SK-N-SH treated with all-trans-retinoic acid at 6 μM for 48 hours (cell line): ENCODE measurements around the gene RAB11FIP4.

Experiments
- ATAC-seq: fragments of 200-7000 bp; cut with Tn5 transposase; 3 replicates; pipeline ENCODE4 v1.9.1; 2020; ENCODE audit warnings: mild to moderate bottlenecking, moderate library complexity
- BACH2 ChIP-seq: fragments of 250-450 bp; sonication (Bioruptor Pico); IDR thresholded peaks from 2 replicates; pipeline ENCODE4 v1.9.0; 2021; ENCODE audit warnings: mild to moderate bottlenecking, borderline replicate concordance
- CSDC2 ChIP-seq: fragments of 250-450 bp; sonication (Bioruptor Pico); IDR thresholded peaks from 2 replicates; pipeline ENCODE4 v1.5.0; 2020; ENCODE audit warnings: mild to moderate bottlenecking, moderate library complexity
- CSRNP3 ChIP-seq: fragments of 250-450 bp; sonication (Bioruptor Pico); IDR thresholded peaks from 2 replicates; pipeline ENCODE4 v1.5.1; 2021; ENCODE audit warnings: mild to moderate bottlenecking, moderate library complexity
- ESRRG ChIP-seq: fragments of 250-450 bp; sonication (Bioruptor Pico); IDR thresholded peaks from 2 replicates; pipeline ENCODE4 v1.6.1; 2021; ENCODE audit warnings: mild to moderate bottlenecking
- GLIS3 ChIP-seq: fragments of 250-450 bp; sonication (Bioruptor Pico); IDR thresholded peaks from 2 replicates; pipeline ENCODE4 v1.5.0; 2020; ENCODE audit warnings: mild to moderate bottlenecking, moderate library complexity
- ISL1 ChIP-seq: fragments of 250-450 bp; sonication (Bioruptor Pico); IDR thresholded peaks from 2 replicates; pipeline ENCODE4 v2.1.2; 2022; ENCODE audit warnings: mild to moderate bottlenecking, moderate library complexity
- OSR1 ChIP-seq: fragments of 250-450 bp; sonication (Bioruptor Pico); IDR thresholded peaks from 2 replicates; pipeline ENCODE4 v1.8.0; 2022; ENCODE audit warnings: moderate library complexity, mild to moderate bottlenecking, inconsistent platforms
- PATZ1 ChIP-seq: fragments of 250-450 bp; sonication (Bioruptor Pico); IDR thresholded peaks from 2 replicates; pipeline ENCODE4 v1.8.0; 2020; ENCODE audit warnings: mild to moderate bottlenecking, moderate library complexity, borderline replicate concordance
- PPARA ChIP-seq: fragments of 250-450 bp; sonication (Bioruptor Pico); IDR thresholded peaks from 2 replicates; pipeline ENCODE4 v1.5.0; 2020; ENCODE audit warnings: mild to moderate bottlenecking, borderline replicate concordance
- RARB ChIP-seq: fragments of 250-450 bp; sonication (Bioruptor Pico); IDR thresholded peaks from 2 replicates; pipeline ENCODE4 v1.8.0; 2021; ENCODE audit warnings: mild to moderate bottlenecking, moderate library complexity
- TCF4 ChIP-seq: fragments of 250-450 bp; sonication (Bioruptor Pico); IDR thresholded peaks from 2 replicates; pipeline ENCODE4 v1.8.0; 2021; ENCODE audit warnings: mild to moderate bottlenecking, moderate library complexity, borderline replicate concordance
- ZC3H10 ChIP-seq: fragments of 250-450 bp; sonication (Bioruptor Pico); IDR thresholded peaks from 2 replicates; pipeline ENCODE4 v1.5.1; 2021; ENCODE audit warnings: mild to moderate bottlenecking, moderate library complexity
- ZFP3 ChIP-seq: fragments of 250-450 bp; sonication (Bioruptor Pico); IDR thresholded peaks from 2 replicates; pipeline ENCODE4 v1.5.0; 2020; ENCODE audit warnings: mild to moderate bottlenecking, moderate library complexity
- ZFP30 ChIP-seq: fragments of 450-650 bp; formaldehyde crosslinking; IDR thresholded peaks from 2 replicates; pipeline ENCODE4 v1.5.0; 2022; ENCODE audit warnings: mild to moderate bottlenecking, moderate library complexity
- ZNF70 ChIP-seq: fragments of 450-650 bp; formaldehyde crosslinking; IDR thresholded peaks from 2 replicates; pipeline ENCODE4 v1.5.0; 2020; ENCODE audit warnings: mild to moderate bottlenecking, moderate library complexity
- ZNF8 ChIP-seq: fragments of 450-650 bp; formaldehyde crosslinking; IDR thresholded peaks from 2 replicates; pipeline ENCODE4 v1.5.0; 2020; ENCODE audit warnings: mild to moderate bottlenecking, moderate library complexity
- TF ChIP-seq, protein P1 (sequence below): fragments of 250-450 bp; sonication (Bioruptor Pico); IDR thresholded peaks from 2 replicates; pipeline ENCODE4 v1.5.0; 2020; ENCODE audit warnings: mild to moderate bottlenecking, moderate library complexity
- TF ChIP-seq, protein P2 (sequence below): fragments of 250-450 bp; sonication (Bioruptor Pico); IDR thresholded peaks from 2 replicates; pipeline ENCODE4 v1.8.0; 2021; ENCODE audit warnings: low read depth, mild to moderate bottlenecking, moderate library complexity, borderline replicate concordance

Gene RAB11FIP4

GRCh38 chr17:31491376-31492131, 100.1 kb downstream of the RAB11FIP4 start:
- ATAC-seq: no peak
- TF ChIP-seq ZC3H10 (CRISPR knock-in tag) (no peak), ZNF70 (CRISPR knock-in tag) (no peak), PPARA (CRISPR knock-in tag) (no peak), ZFP30 (no peak), ZFP3 (CRISPR knock-in tag) (no peak), OSR1 (CRISPR knock-in tag) (no peak), CSDC2 (CRISPR knock-in tag) (no peak), ISL1 (no peak)
- TF ChIP-seq, protein P1, sequence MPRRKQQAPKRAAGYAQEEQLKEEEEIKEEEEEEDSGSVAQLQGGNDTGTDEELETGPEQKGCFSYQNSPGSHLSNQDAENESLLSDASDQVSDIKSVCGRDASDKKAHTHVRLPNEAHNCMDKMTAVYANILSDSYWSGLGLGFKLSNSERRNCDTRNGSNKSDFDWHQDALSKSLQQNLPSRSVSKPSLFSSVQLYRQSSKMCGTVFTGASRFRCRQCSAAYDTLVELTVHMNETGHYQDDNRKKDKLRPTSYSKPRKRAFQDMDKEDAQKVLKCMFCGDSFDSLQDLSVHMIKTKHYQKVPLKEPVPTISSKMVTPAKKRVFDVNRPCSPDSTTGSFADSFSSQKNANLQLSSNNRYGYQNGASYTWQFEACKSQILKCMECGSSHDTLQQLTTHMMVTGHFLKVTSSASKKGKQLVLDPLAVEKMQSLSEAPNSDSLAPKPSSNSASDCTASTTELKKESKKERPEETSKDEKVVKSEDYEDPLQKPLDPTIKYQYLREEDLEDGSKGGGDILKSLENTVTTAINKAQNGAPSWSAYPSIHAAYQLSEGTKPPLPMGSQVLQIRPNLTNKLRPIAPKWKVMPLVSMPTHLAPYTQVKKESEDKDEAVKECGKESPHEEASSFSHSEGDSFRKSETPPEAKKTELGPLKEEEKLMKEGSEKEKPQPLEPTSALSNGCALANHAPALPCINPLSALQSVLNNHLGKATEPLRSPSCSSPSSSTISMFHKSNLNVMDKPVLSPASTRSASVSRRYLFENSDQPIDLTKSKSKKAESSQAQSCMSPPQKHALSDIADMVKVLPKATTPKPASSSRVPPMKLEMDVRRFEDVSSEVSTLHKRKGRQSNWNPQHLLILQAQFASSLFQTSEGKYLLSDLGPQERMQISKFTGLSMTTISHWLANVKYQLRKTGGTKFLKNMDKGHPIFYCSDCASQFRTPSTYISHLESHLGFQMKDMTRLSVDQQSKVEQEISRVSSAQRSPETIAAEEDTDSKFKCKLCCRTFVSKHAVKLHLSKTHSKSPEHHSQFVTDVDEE: no peak

- TF ChIP-seq CSRNP3 (CRISPR knock-in tag): no peak
- TF ChIP-seq PATZ1 (CRISPR knock-in tag): no peak
- no peak for TF ChIP-seq ZNF8 (CRISPR knock-in tag)
- TF ChIP-seq ISL1: no peak
- no peak for TF ChIP-seq RARB (CRISPR knock-in tag)
- ATAC-seq: no peak
Observed at GRCh38 chr17:31492206-31492605, 100.7 kb downstream of the RAB11FIP4 start.

GRCh38 chr17:31492880-31493655, 101.6 kb downstream of the RAB11FIP4 start:
- no peak for TF ChIP-seq ISL1
- TF ChIP-seq, protein P2, sequence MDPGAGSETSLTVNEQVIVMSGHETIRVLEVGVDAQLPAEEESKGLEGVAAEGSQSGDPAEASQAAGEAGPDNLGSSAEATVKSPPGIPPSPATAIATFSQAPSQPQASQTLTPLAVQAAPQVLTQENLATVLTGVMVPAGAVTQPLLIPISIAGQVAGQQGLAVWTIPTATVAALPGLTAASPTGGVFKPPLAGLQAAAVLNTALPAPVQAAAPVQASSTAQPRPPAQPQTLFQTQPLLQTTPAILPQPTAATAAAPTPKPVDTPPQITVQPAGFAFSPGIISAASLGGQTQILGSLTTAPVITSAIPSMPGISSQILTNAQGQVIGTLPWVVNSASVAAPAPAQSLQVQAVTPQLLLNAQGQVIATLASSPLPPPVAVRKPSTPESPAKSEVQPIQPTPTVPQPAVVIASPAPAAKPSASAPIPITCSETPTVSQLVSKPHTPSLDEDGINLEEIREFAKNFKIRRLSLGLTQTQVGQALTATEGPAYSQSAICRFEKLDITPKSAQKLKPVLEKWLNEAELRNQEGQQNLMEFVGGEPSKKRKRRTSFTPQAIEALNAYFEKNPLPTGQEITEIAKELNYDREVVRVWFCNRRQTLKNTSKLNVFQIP (CRISPR knock-in tag): no peak
- TF ChIP-seq CSRNP3 (CRISPR knock-in tag): no peak
- TF ChIP-seq, all 23 proteins: peak for 0
- ATAC-seq: no peak

- ATAC-seq: no peak
- TF ChIP-seq BACH2 (no peak), TCF4 (no peak), ESRRG (no peak), CSRNP3 (CRISPR knock-in tag) (no peak), ZNF8 (CRISPR knock-in tag) (no peak), GLIS3 (no peak)
- TF ChIP-seq, protein P1: no peak
Observed at GRCh38 chr17:31493656-31494155, 102.2 kb downstream of the RAB11FIP4 start.
